Lower leg skin (tissue), 4 donors: ENCODE results near the gene CLMN. TPM values are rescaled to one million over a fixed set of nuclear protein-coding genes. Genes with fewer than 3 reads are reported as not detected.

Experiments used
- DNase-seq, 2 donors: peaks; one replicate each; pipeline ENCODE4 v3.0.0-alpha.2; 2019; ENCODE audit warnings: low spot score in 2 of 2
- H3K4me3 ChIP-seq: fragments of 200-600 bp; sonication (generic); 2 replicates; pipeline ENCODE4 v1.5.1; 2017; ENCODE audit warnings: mild to moderate bottlenecking, low read depth; ENCODE audit not compliant: poor library complexity, severe bottlenecking
- POLR2A ChIP-seq, 2 donors: fragments of 450-650 bp; IDR thresholded peaks; one replicate each; pipeline ENCODE4 v1.6.1; 2016 to 2017; ENCODE audit warnings: antibody characterized with exemption in 2 of 2, mild to moderate bottlenecking in 1 of 2, moderate library complexity in 1 of 2
- WGBS, 2 donors: methylation state at CpG; one replicate each; pipeline ENCODE4 v1.1.5; 2018; 5-methylcytosine and 5-hydroxymethylcytosine counted together
- intact Hi-C: fragments of 100-400 bp; cut with DNase I; formaldehyde crosslinking; loops from one replicate; pipeline ENCODE4 v1.15.0; 2023; ENCODE audit warnings: low total_unique reads
- total RNA-seq, 4 donors: library from RNA; depleted of rRNA; stranded (reverse); fragments of >200 nt; gene quantifications; one replicate each; pipeline ENCODE4 v1.1.0, GENCODE V29; 2016
- TF ChIP-seq, protein P1 (sequence below), 3 donors: fragments of 450-650 bp; IDR thresholded peaks; one replicate each; pipeline ENCODE4 v1.5.1; 2016; ENCODE audit warnings: antibody characterized with exemption in 3 of 3, mild to moderate bottlenecking in 3 of 3, moderate library complexity in 2 of 3

The CLMN gene
- total RNA-seq, 4 donors from 2014 or later = 5.6 to 7.6 (median 7.2) TPM

DNA sequence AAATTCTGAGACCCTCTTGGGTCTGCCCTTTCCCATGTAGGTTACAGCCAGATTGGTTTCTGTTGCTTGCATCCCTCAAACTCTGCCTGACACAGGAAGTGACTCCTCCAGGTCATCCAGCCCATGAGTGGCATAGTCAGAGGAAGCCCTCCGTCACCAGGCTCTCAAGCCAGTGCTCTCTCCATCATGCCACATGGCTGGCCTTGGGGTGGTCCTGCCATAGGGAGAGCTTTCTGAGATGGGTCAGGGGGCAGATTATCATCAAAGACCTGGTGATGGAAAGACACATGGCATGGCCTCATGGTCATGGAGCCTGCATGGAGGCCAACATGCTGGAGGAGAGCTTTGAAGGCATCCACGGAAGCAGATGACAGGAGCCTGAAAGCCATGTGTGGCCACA lies 15.4 kb upstream of the CLMN start:
- 84 to 100% methylated on average over 2 of the region's 2 CpGs for WGBS, 2 donors
- intact Hi-C loops = no loop called here
- no peak for DNase-seq
- no peak for TF ChIP-seq POLR2A (IDR thresholded peaks at IDR 0.05)
- TF ChIP-seq, protein P1, sequence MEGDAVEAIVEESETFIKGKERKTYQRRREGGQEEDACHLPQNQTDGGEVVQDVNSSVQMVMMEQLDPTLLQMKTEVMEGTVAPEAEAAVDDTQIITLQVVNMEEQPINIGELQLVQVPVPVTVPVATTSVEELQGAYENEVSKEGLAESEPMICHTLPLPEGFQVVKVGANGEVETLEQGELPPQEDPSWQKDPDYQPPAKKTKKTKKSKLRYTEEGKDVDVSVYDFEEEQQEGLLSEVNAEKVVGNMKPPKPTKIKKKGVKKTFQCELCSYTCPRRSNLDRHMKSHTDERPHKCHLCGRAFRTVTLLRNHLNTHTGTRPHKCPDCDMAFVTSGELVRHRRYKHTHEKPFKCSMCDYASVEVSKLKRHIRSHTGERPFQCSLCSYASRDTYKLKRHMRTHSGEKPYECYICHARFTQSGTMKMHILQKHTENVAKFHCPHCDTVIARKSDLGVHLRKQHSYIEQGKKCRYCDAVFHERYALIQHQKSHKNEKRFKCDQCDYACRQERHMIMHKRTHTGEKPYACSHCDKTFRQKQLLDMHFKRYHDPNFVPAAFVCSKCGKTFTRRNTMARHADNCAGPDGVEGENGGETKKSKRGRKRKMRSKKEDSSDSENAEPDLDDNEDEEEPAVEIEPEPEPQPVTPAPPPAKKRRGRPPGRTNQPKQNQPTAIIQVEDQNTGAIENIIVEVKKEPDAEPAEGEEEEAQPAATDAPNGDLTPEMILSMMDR (IDR thresholded peaks at IDR 0.05) = no peak
- H3K4me3 ChIP-seq = no peak overlapping the region

DNA sequence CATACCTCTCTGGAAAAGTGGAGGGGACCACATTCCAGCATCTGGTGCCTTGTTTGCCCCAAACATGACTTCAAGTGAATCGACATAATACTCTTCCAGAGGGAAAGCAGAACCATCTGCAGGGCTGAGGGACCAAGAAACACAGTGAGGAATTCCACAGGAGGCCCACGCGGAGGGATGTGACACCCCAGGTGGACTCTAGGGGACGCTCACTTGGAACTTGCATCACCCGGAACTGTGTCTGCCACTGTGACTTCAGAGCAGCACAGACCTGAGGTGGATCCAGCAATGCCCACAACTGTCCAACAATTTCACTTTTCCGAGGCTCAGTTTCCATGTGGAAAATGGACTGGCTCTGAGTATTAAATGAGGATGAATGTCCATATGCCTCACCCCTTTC lies 14.3 kb upstream of the CLMN start:
- no peak for DNase-seq
- H3K4me3 ChIP-seq = no peak overlapping the region
- TF ChIP-seq, protein P1 (IDR thresholded peaks at IDR 0.05) = no peak
- TF ChIP-seq POLR2A (IDR thresholded peaks at IDR 0.05) = no peak
- 64 to 67% methylated on average over 6 of the region's 6 CpGs for WGBS, 2 donors
- intact Hi-C loops = no loop called here

DNA sequence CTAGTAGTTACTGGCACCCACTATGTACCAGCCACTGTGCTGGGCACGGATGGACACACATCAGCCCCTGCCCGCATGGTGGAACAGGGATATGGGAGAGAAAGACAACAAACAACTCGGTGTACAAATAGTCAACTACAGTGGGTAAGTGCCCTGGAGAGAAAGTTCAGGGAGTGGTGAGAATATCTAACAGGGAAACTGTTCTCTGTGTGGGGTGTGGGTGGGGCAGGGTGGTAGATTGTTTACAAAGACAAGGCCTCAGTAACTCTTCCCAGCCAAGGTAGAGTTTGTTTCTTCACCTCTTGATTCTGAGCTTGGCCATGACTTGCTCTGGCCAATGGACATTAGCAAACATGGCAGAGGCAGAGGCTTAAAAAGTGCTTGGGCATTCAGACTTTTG lies 12.9 kb upstream of the CLMN start:
- WGBS, 2 donors = 73 to 92% methylated on average over 3 of the region's 3 CpGs
- DNase-seq = no peak
- TF ChIP-seq, protein P1 (IDR thresholded peaks at IDR 0.05) = no peak
- TF ChIP-seq POLR2A (IDR thresholded peaks at IDR 0.05) = no peak
- intact Hi-C loops = no loop called here
- no peak overlapping the region for H3K4me3 ChIP-seq

DNA sequence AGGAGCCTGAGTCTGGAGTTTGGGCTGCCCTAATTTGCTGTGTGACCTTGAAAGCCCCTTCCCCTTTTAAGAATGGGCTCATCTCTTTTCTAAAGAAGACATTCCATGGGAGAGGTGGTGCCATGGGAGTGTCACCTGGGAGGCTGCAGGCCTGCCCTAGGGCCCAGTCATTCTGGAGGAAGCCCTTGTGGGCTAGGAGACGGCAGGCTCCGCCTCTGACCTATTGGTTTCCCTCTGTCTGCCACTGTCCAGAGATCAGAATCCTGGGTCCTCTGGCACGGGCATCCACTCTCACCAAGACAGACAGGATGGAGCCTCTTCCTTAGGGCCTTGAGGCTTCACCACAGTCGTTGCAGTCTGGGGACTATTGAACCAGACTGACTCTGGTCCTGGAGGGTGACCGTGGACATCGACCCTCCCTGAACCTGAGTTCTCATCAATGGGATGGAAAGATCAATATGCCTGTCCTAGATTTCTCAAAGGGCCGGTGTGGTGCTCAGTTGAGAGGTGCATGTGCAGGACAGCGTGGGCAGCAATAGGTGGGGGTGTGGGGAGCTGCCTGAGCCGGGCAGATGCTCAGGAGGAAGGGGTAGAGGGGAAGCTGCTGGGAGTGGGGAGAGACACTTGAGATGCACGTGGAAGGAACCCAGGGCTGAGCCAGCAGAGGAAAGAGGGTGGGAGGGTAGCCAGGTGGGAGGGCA lies 12.2 kb upstream of the CLMN start:
- intact Hi-C loops = no loop called here
- TF ChIP-seq, protein P1 (IDR thresholded peaks at IDR 0.05) = no peak
- TF ChIP-seq POLR2A (IDR thresholded peaks at IDR 0.05) = no peak
- DNase-seq = no peak
- 79 to 84% methylated on average over 10 of the region's 10 CpGs for WGBS, 2 donors
- H3K4me3 ChIP-seq = no peak overlapping the region

DNA sequence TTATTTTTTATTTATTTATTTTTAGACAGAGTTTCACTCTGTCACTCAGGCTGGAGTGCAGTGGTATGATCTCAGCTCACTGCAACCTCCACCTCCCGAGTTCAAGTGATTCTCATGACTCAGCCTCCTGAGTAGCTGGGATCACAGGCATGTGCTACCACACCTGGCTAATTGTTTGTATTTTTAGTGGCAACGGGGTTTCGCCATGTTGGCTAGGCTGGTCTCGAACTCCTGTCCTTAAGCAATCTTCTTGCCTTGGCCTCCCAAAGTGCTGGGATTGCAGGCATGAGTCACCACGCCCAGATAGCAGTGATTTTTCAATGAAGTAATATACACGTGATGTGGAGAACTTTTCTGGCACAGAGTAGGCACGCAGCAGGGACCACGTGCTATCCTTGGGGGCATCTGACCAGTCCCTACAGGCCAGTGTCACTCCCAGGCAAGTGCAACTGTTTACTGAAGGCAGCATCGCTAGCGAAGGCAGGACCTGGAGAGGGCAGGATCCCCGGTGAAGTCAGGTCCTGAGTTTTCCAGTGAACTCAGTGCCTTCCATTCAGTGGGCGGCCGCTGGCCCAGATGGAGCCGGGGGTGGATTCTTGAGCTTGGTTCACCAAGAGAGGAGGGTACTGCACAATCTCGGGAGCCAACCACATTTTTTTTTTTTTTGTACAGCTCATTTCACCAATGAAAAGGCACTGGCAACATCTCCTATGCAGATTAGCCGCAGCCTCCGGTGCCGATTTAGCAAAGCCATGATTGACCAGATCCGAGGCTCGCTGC lies 11.1 kb upstream of the CLMN start:
- 81 to 85% methylated on average over 20 of the region's 20 CpGs for WGBS, 2 donors
- H3K4me3 ChIP-seq = no peak overlapping the region
- no peak for DNase-seq
- TF ChIP-seq, protein P1 (IDR thresholded peaks at IDR 0.05) = no peak
- TF ChIP-seq POLR2A (IDR thresholded peaks at IDR 0.05) = no peak
- intact Hi-C loops = no loop called here
